Parathyroid adenoma (tissue), 2 donors: ENCODE measurements around the gene HAUS7.

ENCODE experiments used
- H2AFZ ChIP-seq: fragments of 300-600 bp; sonication (generic); one replicate; pipeline ENCODE4 v1.7.0; 2017; ENCODE audit warnings: antibody characterized with exemption, mild to moderate bottlenecking
- H3K27ac ChIP-seq: fragments of 300-600 bp; sonication (generic); one replicate; pipeline ENCODE4 v1.7.0; 2017
- H3K27me3 ChIP-seq: fragments of 300-600 bp; sonication (generic); one replicate; pipeline ENCODE4 v1.7.0; 2017; ENCODE audit warnings: low read length; ENCODE audit not compliant: control insufficient read depth, insufficient read depth
- H3K36me3 ChIP-seq: fragments of 300-600 bp; sonication (generic); one replicate; pipeline ENCODE4 v1.7.0; 2017; ENCODE audit warnings: low read length; ENCODE audit not compliant: control insufficient read depth, insufficient read depth
- H3K4me1 ChIP-seq: fragments of 300-600 bp; sonication (generic); one replicate; pipeline ENCODE4 v1.7.0; 2017; ENCODE audit warnings: control low read depth
- H3K4me2 ChIP-seq: fragments of 300-600 bp; sonication (generic); one replicate; pipeline ENCODE4 v1.7.0; 2017; ENCODE audit warnings: low read length
- H3K4me3 ChIP-seq: fragments of 300-600 bp; sonication (generic); one replicate; pipeline ENCODE4 v1.7.0; 2017; ENCODE audit warnings: low read depth, low read length
- H3K79me2 ChIP-seq: fragments of 300-600 bp; sonication (generic); one replicate; pipeline ENCODE4 v1.7.0; 2017; ENCODE audit warnings: control low read depth
- H3K9ac ChIP-seq: fragments of 300-600 bp; sonication (generic); one replicate; pipeline ENCODE4 v1.7.0; 2017; ENCODE audit warnings: mild to moderate bottlenecking
- H3K9me3 ChIP-seq: fragments of 300-600 bp; sonication (generic); one replicate; pipeline ENCODE4 v1.7.0; 2017; ENCODE audit warnings: low read length; ENCODE audit not compliant: control insufficient read depth
- CTCF ChIP-seq: fragments of 300-600 bp; sonication (generic); IDR thresholded peaks from one replicate; pipeline ENCODE4 v1.7.0; 2017; ENCODE audit warnings: antibody characterized with exemption, mild to moderate bottlenecking
- donor health status: primary hyperparathyroidism.

HAUS7 gene

GRCh38 chrX:153423652-153424051, 46.7 kb downstream of the HAUS7 start:
- peak overlapping the region; percentile 12 for H3K4me2 ChIP-seq
- no peaks in the 10 kb centered on the region for H3K27me3 ChIP-seq
- no peak overlapping the region for H2AFZ ChIP-seq
- no peak overlapping the region for H3K27ac ChIP-seq
- H3K4me3 ChIP-seq, result no peak overlapping the region
- H3K9me3 ChIP-seq, result no peaks in the 10 kb centered on the region
- H3K79me2 ChIP-seq, result no peaks in the 10 kb centered on the region
- no peak for TF ChIP-seq CTCF
- peaks cover 4% of the 10 kb centered on the region for H3K4me1 ChIP-seq
- no peaks in the 10 kb centered on the region for H3K36me3 ChIP-seq
- no peak overlapping the region for H3K9ac ChIP-seq

- Histone ChIP-seq H3K36me3 (no peaks in the 10 kb centered on the region), H3K9me3 (no peaks in the 10 kb centered on the region), H3K9ac (no peak overlapping the region), H3K79me2 (no peaks in the 10 kb centered on the region), H3K27ac (no peak overlapping the region), H3K4me1 (peaks cover 9% of the 10 kb centered on the region), H2AFZ (no peak overlapping the region), H3K27me3 (no peaks in the 10 kb centered on the region), H3K4me2 (no peak overlapping the region), H3K4me3 (no peak overlapping the region)
- no peak for TF ChIP-seq CTCF
Measured at GRCh38 chrX:153421856-153422255, 48.5 kb downstream of the HAUS7 start.

GRCh38 chrX:153420851-153421599, 49.4 kb downstream of the HAUS7 start:
- no peak for TF ChIP-seq CTCF
- no peaks in the 10 kb centered on the region for H3K27me3 ChIP-seq
- no peaks in the 10 kb centered on the region for H3K36me3 ChIP-seq
- H3K27ac ChIP-seq, result no peak overlapping the region
- H3K4me3 ChIP-seq, result no peak overlapping the region
- H3K9me3 ChIP-seq, result no peaks in the 10 kb centered on the region
- no peak overlapping the region for H2AFZ ChIP-seq
- H3K4me2 ChIP-seq, result no peak overlapping the region
- H3K79me2 ChIP-seq, result no peaks in the 10 kb centered on the region
- no peak overlapping the region for H3K9ac ChIP-seq
- H3K4me1 ChIP-seq, result peaks cover 9% of the 10 kb centered on the region

GRCh38 chrX:153417637-153418036, 52.7 kb downstream of the HAUS7 start:
- Histone ChIP-seq H3K36me3 (no peaks in the 10 kb centered on the region), H2AFZ (no peak overlapping the region), H3K9me3 (no peaks in the 10 kb centered on the region), H3K4me1 (peaks cover 4% of the 10 kb centered on the region), H3K27ac (no peak overlapping the region), H3K4me2 (no peak overlapping the region), H3K79me2 (peaks cover 2% of the 10 kb centered on the region), H3K27me3 (no peaks in the 10 kb centered on the region), H3K9ac (no peak overlapping the region), H3K4me3 (no peak overlapping the region)
- no peak for TF ChIP-seq CTCF
